Retina (tissue), 1 donor: ENCODE measurements around the gene SLC1A5.
"Not testable (repeated sequence)": the region's sequence is repeated elsewhere in the genome, so short reads cannot be mapped to it uniquely, and the experiment has no call there.

Experiments
- DNase-seq: peaks from one replicate; pipeline ENCODE4 v3.0.0-alpha.2; 2016

The SLC1A5 gene

GRCh38 chr19:46788262-46788967, at the start of gene SLC1A5:
Gene SLC1A5 (minus strand): TSS chr19:46788594. CDS start chr19:46787965, 629 bp downstream.
- DNase-seq, result peak; percentile 93

- no peak for DNase-seq
Measured at GRCh38 chr19:46838160-46838559, 49.8 kb upstream of the SLC1A5 start.

- DNase-seq, result no peak
Measured at GRCh38 chr19:46834984-46835383, 46.6 kb upstream of the SLC1A5 start.

- no peak for DNase-seq
Measured at GRCh38 chr19:46834121-46834520, 45.7 kb upstream of the SLC1A5 start.

GRCh38 chr19:46830864-46831263, 42.5 kb upstream of the SLC1A5 start:
- no peak for DNase-seq

GRCh38 chr19:46828484-46828883, 40.1 kb upstream of the SLC1A5 start:
- DNase-seq, result no peak

GRCh38 chr19:46825731-46826055, 37.3 kb upstream of the SLC1A5 start:
- DNase-seq, result no peak

GRCh38 chr19:46824890-46825730, 36.7 kb upstream of the SLC1A5 start:
- DNase-seq, result no peak

- DNase-seq, result no peak
Measured at GRCh38 chr19:46823049-46823448, 34.7 kb upstream of the SLC1A5 start.

GRCh38 chr19:46822410-46822787, 34.0 kb upstream of the SLC1A5 start:
- not testable (repeated sequence) for DNase-seq

- DNase-seq, result no peak
Measured at GRCh38 chr19:46821512-46822409, 33.4 kb upstream of the SLC1A5 start.

GRCh38 chr19:46818812-46819211, 30.4 kb upstream of the SLC1A5 start:
- DNase-seq, result no peak

- DNase-seq, result no peak
Measured at GRCh38 chr19:46815833-46816627, 27.6 kb upstream of the SLC1A5 start.

GRCh38 chr19:46813839-46814358, 25.5 kb upstream of the SLC1A5 start:
- no peak for DNase-seq

GRCh38 chr19:46812977-46813838, 24.8 kb upstream of the SLC1A5 start:
- peak; percentile 25 for DNase-seq

GRCh38 chr19:46809534-46810272, 21.3 kb upstream of the SLC1A5 start:
- no peak for DNase-seq

GRCh38 chr19:46806656-46807055, 18.3 kb upstream of the SLC1A5 start:
- DNase-seq, result no peak

GRCh38 chr19:46804432-46804831, 16.0 kb upstream of the SLC1A5 start:
- not testable (repeated sequence) for DNase-seq

GRCh38 chr19:46803555-46803954, 15.2 kb upstream of the SLC1A5 start:
- no peak for DNase-seq

- no peak for DNase-seq
Measured at GRCh38 chr19:46802152-46802551, 13.8 kb upstream of the SLC1A5 start.
